IMR-90 (cell line): ENCODE measurements around the gene SYTL3.

Experiments
- BHLHE40 ChIP-seq: fragments of 150-350 bp; IDR thresholded peaks from 2 replicates; pipeline ENCODE4 v1.6.1; 2016; ENCODE audit warnings: mild to moderate bottlenecking, low read depth, low read length
- CEBPB ChIP-seq: IDR thresholded peaks from 2 replicates; pipeline ENCODE4 v1.6.1; 2012; ENCODE audit warnings: low read depth, low read length, improper control_type of control experiment
- CTCF ChIP-seq: conservative IDR thresholded peaks from 2 replicates; pipeline ENCODE4 v1.5.1; 2012; ENCODE audit warnings: mild to moderate bottlenecking, low read depth, low read length, improper control_type of control experiment
- ELK1 ChIP-seq: fragments of 150-350 bp; IDR thresholded peaks from 2 replicates; pipeline ENCODE4 v1.6.1; 2016; ENCODE audit warnings: low read depth, mild to moderate bottlenecking, low read length, moderate library complexity, borderline replicate concordance
- FOS ChIP-seq: fragments of 150-350 bp; IDR thresholded peaks from 2 replicates; pipeline ENCODE4 v1.6.1; 2016; ENCODE audit warnings: low read depth, low read length
- MAFK ChIP-seq: IDR thresholded peaks from 2 replicates; pipeline ENCODE4 v1.6.1; 2012; ENCODE audit warnings: low read depth, low read length, improper control_type of control experiment
- MAZ ChIP-seq: IDR thresholded peaks from 2 replicates; pipeline ENCODE4 v1.6.1; 2012; ENCODE audit warnings: low read depth, mild to moderate bottlenecking, low read length, improper control_type of control experiment, moderate library complexity, borderline replicate concordance
- MXI1 ChIP-seq: IDR thresholded peaks from 2 replicates; pipeline ENCODE4 v1.6.1; 2012; ENCODE audit warnings: low read depth, mild to moderate bottlenecking, low read length, moderate library complexity, borderline replicate concordance
- NFE2L2 ChIP-seq: fragments of 150-350 bp; IDR thresholded peaks from 2 replicates; pipeline ENCODE4 v1.6.1; 2016; ENCODE audit warnings: low read depth, mild to moderate bottlenecking, low read length
- POLR2A ChIP-seq: IDR thresholded peaks from 2 replicates; pipeline ENCODE4 v1.6.1; 2012; ENCODE audit warnings: mild to moderate bottlenecking, low read depth, low read length
- RAD21 ChIP-seq: IDR thresholded peaks from 2 replicates; pipeline ENCODE4 v1.6.1; 2012; ENCODE audit warnings: low read length, improper control_type of control experiment
- RFX5 ChIP-seq: IDR thresholded peaks from 2 replicates; pipeline ENCODE4 v1.8.0; 2012; ENCODE audit warnings: low read depth, mild to moderate bottlenecking, low read length, moderate library complexity
- SMC3 ChIP-seq: fragments of 150-350 bp; IDR thresholded peaks from 2 replicates; pipeline ENCODE4 v1.6.1; 2016; ENCODE audit warnings: low read depth, mild to moderate bottlenecking, antibody characterized with exemption, low read length, moderate library complexity
- USF2 ChIP-seq: fragments of 150-350 bp; IDR thresholded peaks from 2 replicates; pipeline ENCODE4 v1.6.1; 2017; ENCODE audit warnings: mild to moderate bottlenecking, antibody characterized with exemption, low read length, low read depth

DNA sequence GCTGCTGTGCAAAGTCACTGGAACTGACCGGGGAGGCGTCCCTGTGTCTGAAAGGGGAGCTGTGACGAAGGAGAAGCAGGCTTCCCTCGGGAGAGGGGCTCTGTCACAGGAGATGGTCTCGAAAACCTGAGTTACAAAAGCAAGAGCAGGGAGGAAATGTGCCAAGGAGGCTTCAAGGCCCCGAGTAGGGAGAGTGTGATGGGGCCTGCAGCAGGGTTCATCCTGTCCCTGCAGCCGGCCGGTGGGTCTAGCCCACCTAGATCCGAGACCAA, 22.0 kb upstream of the SYTL3 start:
- TF ChIP-seq MAZ: no peak
- no peak for TF ChIP-seq POLR2A
- TF ChIP-seq CTCF: no peak
- TF ChIP-seq CEBPB: no peak
- no peak for TF ChIP-seq RAD21
- TF ChIP-seq SMC3: no peak
- TF ChIP-seq BHLHE40: no peak
- no peak for TF ChIP-seq MAFK
- no peak for TF ChIP-seq ELK1
- TF ChIP-seq RFX5: no peak
- TF ChIP-seq FOS: no peak
- no peak for TF ChIP-seq USF2
- no peak for TF ChIP-seq MXI1
- TF ChIP-seq NFE2L2: no peak
